Neutrophil (primary cell): ENCODE measurements around the gene TNPO3.

Experiments
- H3K27ac ChIP-seq: fragments of 200-600 bp; sonication (generic); 2 replicates; pipeline ENCODE4 v1.5.1; 2016; ENCODE audit warnings: mild to moderate bottlenecking, moderate library complexity
- H3K27me3 ChIP-seq: fragments of 200-600 bp; sonication (generic); 2 replicates; pipeline ENCODE4 v1.6.0; 2016; ENCODE audit warnings: mild to moderate bottlenecking
- H3K36me3 ChIP-seq: fragments of 200-600 bp; sonication (generic); 2 replicates; pipeline ENCODE4 v1.5.1; 2017
- H3K4me1 ChIP-seq, 2 experiments: fragments of 200-600 bp in 1 of 2; sonication (generic) in 1 of 2; 1 replicate in 1 of 2; 2 replicates in 1 of 2; pipeline versions ENCODE4 v1.5.1 to v1.6.1; 2013 to 2016; ENCODE audit warnings: low read depth in 1 of 2, low read length in 1 of 2, mild to moderate bottlenecking in 1 of 2, moderate library complexity in 1 of 2; ENCODE audit not compliant: control insufficient read depth in 1 of 2, insufficient read depth in 1 of 2
- H3K4me3 ChIP-seq, 2 experiments: fragments of 200-600 bp in 1 of 2; sonication (generic) in 1 of 2; 1 replicate in 1 of 2; 2 replicates in 1 of 2; pipeline ENCODE4 v1.5.1; 2013 to 2016; ENCODE audit warnings: low read depth in 1 of 2, low read length in 1 of 2, mild to moderate bottlenecking in 1 of 2, moderate library complexity in 1 of 2
- H3K9me3 ChIP-seq: fragments of 200-600 bp; sonication (generic); 2 replicates; pipeline ENCODE4 v1.5.1; 2016
- TF ChIP-seq, protein P1 (sequence below): fragments of 200-600 bp; sonication (generic); IDR thresholded peaks from 2 replicates; pipeline ENCODE4 v1.5.1; 2016; ENCODE audit warnings: antibody characterized with exemption

TNPO3 gene

DNA sequence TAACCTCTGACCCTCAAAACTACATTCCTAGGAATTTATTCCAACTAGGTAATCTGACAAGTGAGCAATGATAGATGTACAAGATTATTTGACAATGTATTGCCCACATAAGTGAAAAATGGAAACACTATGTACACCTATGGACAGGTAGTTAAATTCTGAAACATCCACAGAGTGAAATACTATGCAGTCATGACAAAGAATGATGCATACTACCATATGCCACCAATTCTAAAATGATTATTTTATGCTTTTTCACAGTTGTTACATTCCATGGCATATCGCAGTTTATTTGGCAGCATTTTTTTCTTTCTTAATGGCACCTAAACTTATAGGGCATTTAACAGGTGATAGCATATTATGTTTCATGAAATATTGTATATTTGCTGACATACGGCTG, 20.1 kb upstream of the TNPO3 start:
- H3K4me3 ChIP-seq = no peak overlapping the region
- H3K9me3 ChIP-seq = no peaks in the 10 kb centered on the region
- H3K36me3 ChIP-seq = no peaks in the 10 kb centered on the region
- H3K27me3 ChIP-seq = no peaks in the 10 kb centered on the region
- peaks cover 51 to 74% of the 10 kb centered on the region in 2 experiments for H3K4me1 ChIP-seq
- peak overlapping the region; percentile 91 for H3K27ac ChIP-seq
- TF ChIP-seq, protein P1, sequence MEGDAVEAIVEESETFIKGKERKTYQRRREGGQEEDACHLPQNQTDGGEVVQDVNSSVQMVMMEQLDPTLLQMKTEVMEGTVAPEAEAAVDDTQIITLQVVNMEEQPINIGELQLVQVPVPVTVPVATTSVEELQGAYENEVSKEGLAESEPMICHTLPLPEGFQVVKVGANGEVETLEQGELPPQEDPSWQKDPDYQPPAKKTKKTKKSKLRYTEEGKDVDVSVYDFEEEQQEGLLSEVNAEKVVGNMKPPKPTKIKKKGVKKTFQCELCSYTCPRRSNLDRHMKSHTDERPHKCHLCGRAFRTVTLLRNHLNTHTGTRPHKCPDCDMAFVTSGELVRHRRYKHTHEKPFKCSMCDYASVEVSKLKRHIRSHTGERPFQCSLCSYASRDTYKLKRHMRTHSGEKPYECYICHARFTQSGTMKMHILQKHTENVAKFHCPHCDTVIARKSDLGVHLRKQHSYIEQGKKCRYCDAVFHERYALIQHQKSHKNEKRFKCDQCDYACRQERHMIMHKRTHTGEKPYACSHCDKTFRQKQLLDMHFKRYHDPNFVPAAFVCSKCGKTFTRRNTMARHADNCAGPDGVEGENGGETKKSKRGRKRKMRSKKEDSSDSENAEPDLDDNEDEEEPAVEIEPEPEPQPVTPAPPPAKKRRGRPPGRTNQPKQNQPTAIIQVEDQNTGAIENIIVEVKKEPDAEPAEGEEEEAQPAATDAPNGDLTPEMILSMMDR = no peak

DNA sequence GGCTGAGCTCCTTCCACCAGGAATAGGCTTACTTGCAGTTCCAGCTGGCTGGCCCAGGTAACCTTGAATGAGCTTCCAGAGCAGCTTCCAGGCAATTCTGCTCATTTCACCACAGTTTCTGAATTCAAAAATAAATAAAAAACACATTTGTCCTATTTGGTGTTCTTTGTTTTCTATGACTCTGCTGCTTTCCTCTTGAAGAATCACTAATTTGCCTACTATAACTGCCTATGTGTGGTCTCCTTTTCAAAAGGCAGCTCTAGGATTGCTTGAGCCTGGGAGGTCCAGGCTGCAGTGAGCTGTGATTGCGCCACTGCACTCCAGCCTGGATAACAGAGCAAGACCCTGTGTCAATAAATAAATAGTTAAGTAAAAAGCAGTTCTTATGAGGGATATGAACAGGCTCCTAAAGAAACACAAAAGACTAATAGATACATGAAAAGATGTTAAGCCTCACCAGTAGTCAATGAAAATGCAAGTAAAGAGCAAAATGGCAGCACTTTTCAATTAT, 19.5 kb upstream of the TNPO3 start:
- TF ChIP-seq, protein P1 = no peak
- Histone ChIP-seq H3K27me3 (no peaks in the 10 kb centered on the region), H3K4me1 (peaks cover 57 to 80% of the 10 kb centered on the region in 2 experiments), H3K36me3 (no peaks in the 10 kb centered on the region), H3K4me3 (peak overlapping the region in 1 of 2 experiments; percentile 53), H3K9me3 (no peaks in the 10 kb centered on the region), H3K27ac (peak overlapping the region; percentile 91)

DNA sequence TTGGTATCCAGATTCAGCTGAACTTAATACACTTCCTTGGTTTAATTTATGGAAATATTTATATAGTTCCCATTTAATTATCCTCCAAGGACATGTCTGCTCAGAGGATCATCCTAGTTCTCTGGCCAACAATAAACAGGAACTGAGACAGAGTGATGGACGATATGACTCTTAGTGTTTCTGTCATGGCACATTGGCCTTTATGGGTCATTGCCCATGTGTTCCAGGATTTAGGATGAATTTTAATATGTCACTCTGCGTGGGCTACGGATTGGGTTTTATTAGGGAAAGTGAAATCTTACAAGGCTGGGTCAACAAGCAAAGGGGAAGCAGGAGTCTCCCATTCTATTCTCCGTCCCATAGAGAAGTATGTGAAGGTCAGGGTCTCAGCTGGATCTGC, 18.8 kb upstream of the TNPO3 start:
- H3K4me3 ChIP-seq = peak overlapping the region; percentile 53
- peaks cover 64 to 84% of the 10 kb centered on the region in 2 experiments for H3K4me1 ChIP-seq
- H3K27me3 ChIP-seq = no peaks in the 10 kb centered on the region
- no peaks in the 10 kb centered on the region for H3K9me3 ChIP-seq
- TF ChIP-seq, protein P1 = no peak
- no peaks in the 10 kb centered on the region for H3K36me3 ChIP-seq
- H3K27ac ChIP-seq = peak overlapping the region; percentile 91

DNA sequence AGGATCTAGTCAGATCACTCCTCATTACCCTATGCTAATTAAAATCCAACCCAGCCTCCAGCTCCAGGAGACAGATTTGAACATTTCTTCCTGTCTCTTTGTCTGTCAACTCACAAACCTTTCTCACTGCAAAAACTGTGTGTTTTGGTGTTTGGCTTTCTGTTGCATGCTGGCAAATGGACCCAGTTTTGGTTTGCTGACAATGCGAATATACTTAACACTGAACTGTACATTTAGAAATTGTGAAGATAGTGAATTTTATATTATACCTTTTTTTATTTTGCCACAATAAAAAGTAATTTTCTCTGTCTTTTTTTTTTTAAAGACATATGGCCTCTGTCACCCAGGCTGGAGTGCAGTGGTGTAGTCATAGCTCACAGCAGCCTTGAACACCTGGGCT, 18.3 kb upstream of the TNPO3 start:
- Histone ChIP-seq H3K4me3 (peak overlapping the region; percentile 53), H3K27me3 (no peaks in the 10 kb centered on the region), H3K9me3 (no peaks in the 10 kb centered on the region), H3K27ac (peak overlapping the region; percentile 91), H3K36me3 (no peaks in the 10 kb centered on the region), H3K4me1 (peaks cover 69 to 84% of the 10 kb centered on the region in 2 experiments)
- TF ChIP-seq, protein P1 = no peak

DNA sequence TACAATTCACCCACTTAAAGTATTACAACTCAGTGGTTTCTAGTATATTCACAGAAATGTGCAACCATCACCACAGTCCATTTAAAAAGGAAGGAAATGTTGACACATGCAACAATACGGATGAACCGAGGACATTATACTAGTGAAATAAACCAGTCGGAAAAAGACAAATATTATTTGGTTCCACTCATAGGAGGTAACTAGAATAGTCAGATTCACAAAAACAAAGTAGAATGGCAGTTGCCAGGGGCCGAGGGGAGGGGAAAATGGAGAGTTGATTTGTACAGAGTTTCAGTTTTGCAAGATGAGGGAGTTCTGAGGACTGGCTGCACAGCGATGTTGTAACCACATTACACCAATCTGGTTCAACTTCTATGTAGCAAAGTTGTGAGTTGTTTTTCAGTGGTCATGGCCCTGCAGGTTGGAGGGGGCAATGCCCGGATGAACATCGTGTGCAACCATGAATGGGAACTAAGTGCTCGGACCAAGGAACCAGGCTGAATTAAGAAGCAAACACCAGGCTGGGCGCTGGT, 17.6 kb upstream of the TNPO3 start:
- H3K4me3 ChIP-seq = peak overlapping the region; percentile 53
- H3K36me3 ChIP-seq = no peaks in the 10 kb centered on the region
- TF ChIP-seq, protein P1 = peak; percentile 55
- H3K9me3 ChIP-seq = no peaks in the 10 kb centered on the region
- H3K4me1 ChIP-seq = peaks cover 76 to 87% of the 10 kb centered on the region in 2 experiments
- H3K27ac ChIP-seq = peak overlapping the region; percentile 91
- no peaks in the 10 kb centered on the region for H3K27me3 ChIP-seq
